GM19025 (cell line): Measurements from ENCODE around the gene OSBPL8.
A peak's percentile ranks its signal among the peaks of the same experiment; 100 is the strongest.

ENCODE experiments used
- ATAC-seq: cut with Tn5 transposase; IDR thresholded peaks from one replicate; pipeline ENCODE4 v1.9.1; 2021; ENCODE audit warnings: mild to moderate bottlenecking, low read depth, moderate library complexity; ENCODE audit not compliant: unreplicated experiment

The OSBPL8 gene, protein sequence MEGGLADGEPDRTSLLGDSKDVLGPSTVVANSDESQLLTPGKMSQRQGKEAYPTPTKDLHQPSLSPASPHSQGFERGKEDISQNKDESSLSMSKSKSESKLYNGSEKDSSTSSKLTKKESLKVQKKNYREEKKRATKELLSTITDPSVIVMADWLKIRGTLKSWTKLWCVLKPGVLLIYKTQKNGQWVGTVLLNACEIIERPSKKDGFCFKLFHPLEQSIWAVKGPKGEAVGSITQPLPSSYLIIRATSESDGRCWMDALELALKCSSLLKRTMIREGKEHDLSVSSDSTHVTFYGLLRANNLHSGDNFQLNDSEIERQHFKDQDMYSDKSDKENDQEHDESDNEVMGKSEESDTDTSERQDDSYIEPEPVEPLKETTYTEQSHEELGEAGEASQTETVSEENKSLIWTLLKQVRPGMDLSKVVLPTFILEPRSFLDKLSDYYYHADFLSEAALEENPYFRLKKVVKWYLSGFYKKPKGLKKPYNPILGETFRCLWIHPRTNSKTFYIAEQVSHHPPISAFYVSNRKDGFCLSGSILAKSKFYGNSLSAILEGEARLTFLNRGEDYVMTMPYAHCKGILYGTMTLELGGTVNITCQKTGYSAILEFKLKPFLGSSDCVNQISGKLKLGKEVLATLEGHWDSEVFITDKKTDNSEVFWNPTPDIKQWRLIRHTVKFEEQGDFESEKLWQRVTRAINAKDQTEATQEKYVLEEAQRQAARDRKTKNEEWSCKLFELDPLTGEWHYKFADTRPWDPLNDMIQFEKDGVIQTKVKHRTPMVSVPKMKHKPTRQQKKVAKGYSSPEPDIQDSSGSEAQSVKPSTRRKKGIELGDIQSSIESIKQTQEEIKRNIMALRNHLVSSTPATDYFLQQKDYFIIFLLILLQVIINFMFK

GRCh38 chr12:76559400-76560085 lies at the start of gene OSBPL8:
Gene OSBPL8, minus strand, starts transcription at chr12:76559771. Its CDS starts 72,220 bp downstream, at chr12:76487551.
- peak; percentile 81 for ATAC-seq

DNA sequence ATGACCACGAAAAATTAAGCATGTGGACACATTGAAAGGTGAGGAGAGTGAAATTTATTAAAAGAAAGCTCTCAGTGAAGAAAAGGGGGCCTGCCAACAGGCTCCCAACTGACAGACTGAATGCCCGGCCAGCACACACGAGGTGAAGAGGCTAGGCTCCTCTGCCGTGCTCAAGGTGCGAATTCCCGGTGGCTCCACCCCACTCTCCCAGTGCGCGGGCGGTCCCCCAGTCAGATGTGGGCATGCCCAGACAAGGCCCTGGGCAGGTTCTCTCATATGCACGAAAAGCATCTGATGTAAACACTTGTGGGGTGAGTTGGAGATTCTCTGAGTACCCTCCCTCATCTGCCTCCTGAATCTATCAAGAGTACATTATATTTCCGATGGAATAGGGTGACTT lies 48.5 kb upstream of the OSBPL8 start:
- no peak for ATAC-seq

- ATAC-seq = no peak
Observed at GRCh38 chr12:76595056-76595455, 35.5 kb upstream of the OSBPL8 start.

GRCh38 chr12:76591476-76591875 lies 31.9 kb upstream of the OSBPL8 start:
- no peak for ATAC-seq

DNA sequence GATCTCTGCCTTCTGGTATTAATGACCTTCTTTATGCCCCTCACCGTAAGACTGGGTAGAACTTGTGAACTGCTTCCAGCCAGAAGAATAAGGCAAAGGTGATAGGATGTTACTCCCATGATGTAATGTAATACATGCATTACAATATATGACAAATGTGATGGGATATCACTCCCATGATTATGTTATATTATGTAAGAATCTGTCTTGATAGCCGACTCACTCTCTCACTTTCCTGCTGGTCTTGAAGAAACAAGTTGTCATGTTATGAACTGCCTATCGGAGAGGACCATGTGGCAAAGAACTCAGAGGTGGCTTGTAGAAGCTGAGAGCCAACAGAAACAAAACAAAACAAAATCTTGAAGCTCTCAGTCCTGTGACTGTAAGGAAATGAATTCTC lies 30.6 kb upstream of the OSBPL8 start:
- ATAC-seq = no peak

DNA sequence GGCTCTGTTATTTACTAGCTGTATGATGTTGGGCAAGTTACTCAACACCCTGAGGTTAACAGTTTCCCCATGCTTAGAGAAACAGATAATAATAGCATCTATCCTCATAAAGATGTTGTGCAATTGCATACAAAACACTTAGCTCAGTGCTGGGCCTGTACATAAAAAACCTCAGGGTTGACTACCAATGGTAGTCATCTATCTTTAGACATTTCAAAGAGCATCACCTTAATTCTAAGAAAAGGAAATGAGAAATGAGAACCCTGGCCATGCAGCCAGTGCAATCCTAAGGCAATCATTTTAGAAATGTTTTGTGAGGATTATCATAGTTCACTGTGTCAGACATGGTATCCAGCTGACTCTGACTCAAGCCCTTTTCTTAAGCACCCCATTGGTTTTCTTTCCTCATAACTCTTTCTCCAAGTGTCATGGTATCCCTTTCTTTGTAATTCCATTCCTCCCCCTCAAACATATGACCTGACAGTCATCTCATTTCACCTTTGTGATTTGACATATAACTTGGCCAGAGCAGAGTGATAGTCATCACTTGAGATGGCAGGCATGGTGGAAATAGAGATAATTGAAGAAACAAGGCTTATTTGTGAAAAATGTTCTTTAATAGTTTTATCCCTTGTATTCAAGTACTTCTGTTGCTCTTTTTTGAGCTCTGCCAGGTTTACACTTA lies 29.5 kb upstream of the OSBPL8 start:
- no peak for ATAC-seq

- ATAC-seq = no peak
Observed at GRCh38 chr12:76587428-76588178, 28.0 kb upstream of the OSBPL8 start.

DNA sequence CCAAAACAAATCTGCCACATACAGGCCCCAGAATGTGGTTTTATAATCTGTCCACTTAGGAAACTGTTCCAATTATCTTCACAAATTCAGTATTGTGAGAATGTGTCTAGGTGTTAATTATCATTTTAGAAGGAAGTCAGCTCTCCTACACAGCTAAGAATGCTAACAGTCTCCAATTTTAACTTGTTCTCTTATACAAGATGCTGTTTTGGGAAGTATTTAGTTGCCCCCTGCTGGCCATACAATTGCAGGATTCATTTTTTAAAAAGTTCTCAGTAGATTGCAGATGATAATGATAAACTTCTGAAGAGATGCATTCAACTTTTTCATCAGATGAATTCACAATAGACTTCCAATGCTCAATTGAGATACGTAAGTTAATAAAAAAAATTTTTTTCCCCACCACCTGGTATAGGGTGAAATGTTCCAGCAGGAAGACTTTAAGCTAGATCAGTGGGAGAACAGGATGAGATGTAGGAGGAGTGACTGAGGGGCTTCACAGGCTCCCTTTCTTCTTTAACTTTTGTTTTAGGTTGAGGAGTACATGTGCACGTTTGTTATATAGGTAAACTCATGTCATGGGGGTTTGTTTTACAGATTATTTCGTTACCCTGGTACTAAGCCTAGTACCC lies 27.3 kb upstream of the OSBPL8 start:
- ATAC-seq = no peak

GRCh38 chr12:76583301-76583700 lies 23.7 kb upstream of the OSBPL8 start:
- no peak for ATAC-seq

DNA sequence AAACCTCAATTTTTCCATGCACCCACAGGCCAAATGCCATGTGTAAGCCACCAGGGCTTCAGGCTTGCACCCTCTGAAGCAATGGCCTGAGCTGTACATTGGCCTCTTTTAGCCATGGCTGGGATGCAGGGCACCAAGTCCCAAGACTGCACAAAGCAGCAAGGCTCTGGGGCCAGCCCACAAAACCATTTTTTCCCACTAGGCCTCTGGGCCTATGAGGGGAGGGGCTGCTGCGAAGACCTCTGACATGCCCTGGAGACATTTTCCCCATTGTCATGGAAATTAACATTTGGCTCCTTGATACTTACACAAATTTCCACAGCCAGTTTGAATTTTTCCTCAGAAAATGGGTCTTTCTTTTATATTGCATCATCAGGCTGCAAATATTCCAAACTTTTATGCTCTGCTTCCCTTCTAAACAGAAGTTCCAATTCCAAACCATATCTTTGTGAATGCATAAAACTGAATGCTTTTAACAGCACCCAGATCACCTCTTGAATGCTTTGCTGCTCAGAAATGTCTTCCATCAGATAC lies 14.3 kb upstream of the OSBPL8 start:
- ATAC-seq = no peak

- ATAC-seq = no peak
Observed at GRCh38 chr12:76571256-76571655, 11.7 kb upstream of the OSBPL8 start.

DNA sequence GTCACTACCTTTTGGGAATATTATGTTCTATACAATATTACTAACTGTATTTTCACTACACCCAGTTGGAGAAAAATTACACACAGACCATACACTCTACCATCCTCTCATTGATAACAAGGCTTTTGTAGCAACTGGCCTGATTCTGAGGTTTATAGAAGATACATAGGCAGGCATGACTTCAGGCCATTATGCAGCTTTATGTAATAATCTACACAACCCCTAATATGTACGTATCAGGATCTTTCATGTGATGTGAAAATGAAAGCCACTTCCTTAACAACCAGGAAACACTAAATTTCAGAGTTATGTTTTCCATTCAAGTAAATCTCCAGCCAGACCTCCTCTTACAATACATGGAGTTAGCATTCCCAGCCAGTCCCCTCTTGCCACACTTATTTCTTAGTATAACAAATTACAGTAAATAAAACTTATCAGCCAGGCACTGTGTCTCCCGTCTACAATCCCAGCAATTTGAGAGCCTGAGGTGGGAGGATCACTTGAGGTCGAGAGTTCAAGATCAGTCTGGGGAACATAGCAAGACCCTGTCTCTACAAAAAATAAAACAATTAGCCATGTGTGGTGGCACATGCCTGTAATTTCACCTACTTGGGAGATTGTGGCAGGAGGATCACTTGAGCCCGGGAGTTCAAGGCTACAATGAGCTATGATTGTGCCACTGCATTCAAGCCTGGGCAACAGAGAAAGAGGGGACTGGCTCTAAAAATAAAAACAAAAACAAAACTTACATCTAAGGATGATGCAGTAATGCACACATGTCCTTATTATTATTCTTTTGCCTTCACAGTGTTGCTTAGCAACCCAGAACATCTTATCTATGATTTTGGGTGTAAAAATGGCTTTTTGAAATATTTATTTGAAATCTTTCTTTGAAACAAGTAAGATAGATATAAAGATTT lies 10.4 kb upstream of the OSBPL8 start:
- no peak for ATAC-seq

DNA sequence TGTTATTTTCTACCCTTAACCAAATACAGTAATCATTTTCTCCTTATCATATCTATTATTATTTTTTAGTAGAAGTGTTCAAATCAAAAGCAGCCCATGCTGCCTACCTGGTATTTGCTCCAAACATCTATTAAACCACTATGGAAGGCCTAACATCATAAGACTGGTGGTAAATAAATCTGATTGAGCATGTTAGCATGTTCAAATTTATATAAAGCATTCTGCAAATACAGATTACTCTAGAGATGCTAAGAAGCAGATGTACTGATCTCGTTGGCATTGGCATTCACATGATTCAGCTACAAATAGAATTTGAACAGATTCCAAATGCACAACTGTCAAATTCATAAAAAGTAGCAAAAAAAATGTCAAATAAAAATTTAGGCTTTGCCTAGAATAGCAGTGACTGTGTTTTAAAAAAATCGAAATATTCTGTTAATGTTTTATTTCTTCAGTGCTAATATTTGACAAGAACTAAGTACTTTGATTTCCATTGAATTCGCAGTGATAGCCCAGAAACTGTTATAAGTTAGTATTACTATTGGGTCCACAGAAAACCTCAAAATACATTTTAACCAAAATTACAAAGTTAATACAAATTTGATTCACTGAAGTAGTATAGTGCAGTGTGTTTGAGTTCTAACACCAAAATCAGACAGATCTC lies 9.4 kb upstream of the OSBPL8 start:
- no peak for ATAC-seq

GRCh38 chr12:76568130-76568529 lies 8.6 kb upstream of the OSBPL8 start:
- no peak for ATAC-seq

GRCh38 chr12:76563061-76563460 lies 3.5 kb upstream of the OSBPL8 start:
- no peak for ATAC-seq

DNA sequence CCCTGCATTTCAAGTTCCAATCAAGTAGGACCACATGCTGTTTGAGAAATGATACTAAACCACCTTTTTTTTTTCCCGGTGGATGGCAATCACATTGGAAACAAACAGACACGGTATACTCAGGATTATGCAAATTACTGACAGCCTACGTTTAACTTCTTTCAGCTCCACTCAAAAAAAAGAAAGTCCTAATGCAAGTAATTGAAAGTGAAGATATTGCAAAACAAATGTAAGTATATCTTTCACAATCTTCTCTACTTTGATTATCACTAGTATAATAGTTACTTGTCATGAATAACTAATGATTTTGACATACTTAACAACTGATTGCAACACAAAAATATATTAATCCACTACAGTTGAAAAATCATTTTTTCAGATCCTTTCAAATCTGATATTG lies 2.6 kb upstream of the OSBPL8 start:
- ATAC-seq = no peak

DNA sequence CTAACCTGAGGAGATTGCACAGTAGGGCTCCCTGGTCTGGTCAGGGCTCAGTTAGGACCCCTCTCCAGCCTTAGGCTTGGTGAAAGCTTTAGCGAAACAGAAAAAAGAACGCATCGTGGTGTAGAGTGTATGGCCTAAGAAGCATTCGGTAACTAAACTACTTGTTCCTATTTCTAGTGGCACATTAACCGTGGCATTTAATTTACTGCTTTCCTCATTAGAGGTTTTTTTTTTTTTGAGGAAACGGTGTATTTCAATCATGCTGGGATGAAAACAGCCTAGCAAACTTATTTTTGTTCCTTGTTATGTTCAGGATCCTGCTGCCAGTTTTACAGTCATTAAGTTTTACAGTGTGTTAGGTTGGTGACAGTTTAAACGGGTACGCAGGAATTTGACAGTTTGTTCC lies 518 bp upstream of the OSBPL8 start:
- peak; percentile 40 for ATAC-seq
